Measurements from ENCODE around the gene SMARCAD1. TPM values are rescaled to one million over a fixed set of nuclear protein-coding genes. Genes with fewer than 3 reads are reported as not detected.
A peak's percentile ranks its signal among the peaks of the same experiment; 100 is the strongest.

SMARCAD1 gene
- polyA plus RNA-seq, 1 donor (not counting 4 experiments of a cell fraction or from before 2014, with no cell fraction given) = 27.8 TPM

- H3K36me3 ChIP-seq (ENCODE audit: control insufficient read depth in 2 of 2, extremely low read depth in 1 of 2, insufficient read depth in 2 of 2, low read length in 2 of 2) = no peaks in the 10 kb centered on the region
- dilution Hi-C loops (cut with MboI; ENCODE audit: extremely low pct_ligation_motif_present, low sequenced_read_pairs) = no loop called here
- no peak for TF ChIP-seq EZH2 (IDR thresholded peaks at IDR 0.05; ENCODE audit: low read length)
- TF ChIP-seq, protein P1, sequence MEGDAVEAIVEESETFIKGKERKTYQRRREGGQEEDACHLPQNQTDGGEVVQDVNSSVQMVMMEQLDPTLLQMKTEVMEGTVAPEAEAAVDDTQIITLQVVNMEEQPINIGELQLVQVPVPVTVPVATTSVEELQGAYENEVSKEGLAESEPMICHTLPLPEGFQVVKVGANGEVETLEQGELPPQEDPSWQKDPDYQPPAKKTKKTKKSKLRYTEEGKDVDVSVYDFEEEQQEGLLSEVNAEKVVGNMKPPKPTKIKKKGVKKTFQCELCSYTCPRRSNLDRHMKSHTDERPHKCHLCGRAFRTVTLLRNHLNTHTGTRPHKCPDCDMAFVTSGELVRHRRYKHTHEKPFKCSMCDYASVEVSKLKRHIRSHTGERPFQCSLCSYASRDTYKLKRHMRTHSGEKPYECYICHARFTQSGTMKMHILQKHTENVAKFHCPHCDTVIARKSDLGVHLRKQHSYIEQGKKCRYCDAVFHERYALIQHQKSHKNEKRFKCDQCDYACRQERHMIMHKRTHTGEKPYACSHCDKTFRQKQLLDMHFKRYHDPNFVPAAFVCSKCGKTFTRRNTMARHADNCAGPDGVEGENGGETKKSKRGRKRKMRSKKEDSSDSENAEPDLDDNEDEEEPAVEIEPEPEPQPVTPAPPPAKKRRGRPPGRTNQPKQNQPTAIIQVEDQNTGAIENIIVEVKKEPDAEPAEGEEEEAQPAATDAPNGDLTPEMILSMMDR (optimal IDR thresholded peaks at IDR 0.05 in 1 of 3, IDR thresholded peaks at IDR 0.05 in 1 of 3, conservative IDR thresholded peaks at IDR 0.05 in 1 of 3; ENCODE audit: extremely low read depth in 1 of 3, insufficient read depth in 2 of 3, low read length in 3 of 3) = no peak
- DNase-seq (ENCODE audit: low read depth, low spot score) (no peak), FAIRE-seq (no peak)
- no peak overlapping the region for H3K4me3 ChIP-seq (ENCODE audit: control insufficient read depth in 2 of 3, extremely low read depth in 1 of 3, insufficient read depth in 2 of 3, low read depth in 1 of 3, low read length in 3 of 3)
- H3K9ac ChIP-seq (ENCODE audit: control insufficient read depth, extremely low read depth, insufficient read depth, low read length) = no peak overlapping the region
- H3K4me2 ChIP-seq (ENCODE audit: control insufficient read depth, extremely low read depth, insufficient read depth, low read depth, low read length) = no peak overlapping the region
- H4K20me1 ChIP-seq (ENCODE audit: control insufficient read depth, extremely low read depth, insufficient read depth, low read length) = no peaks in the 10 kb centered on the region
- H3K27me3 ChIP-seq (ENCODE audit: control insufficient read depth, extremely low read depth, insufficient read depth, low read length) = no peaks in the 10 kb centered on the region
- no peak overlapping the region for H3K27ac ChIP-seq (ENCODE audit: control insufficient read depth, insufficient read depth, low read length)
- no peak overlapping the region for H2AFZ ChIP-seq (ENCODE audit: control insufficient read depth, low read length)
- no peaks in the 10 kb centered on the region for H3K9me3 ChIP-seq (ENCODE audit: control insufficient read depth, low read depth, low read length)
- H3K79me2 ChIP-seq (ENCODE audit: control insufficient read depth, insufficient read depth, low read length) = no peaks in the 10 kb centered on the region
- H3K4me1 ChIP-seq (ENCODE audit: control insufficient read depth, extremely low read depth, insufficient read depth, low read length) = peaks cover 3% of the 10 kb centered on the region
- H3K9me1 ChIP-seq (ENCODE audit: control insufficient read depth, extremely low read depth, insufficient read depth, low read length) = no peaks in the 10 kb centered on the region
Observed at GRCh38 chr4:94181815-94182214, 25.9 kb upstream of the SMARCAD1 start.

GRCh38 chr4:94202769-94203168 lies 4.9 kb upstream of the SMARCAD1 start:
- H3K4me1 ChIP-seq (ENCODE audit: control insufficient read depth, extremely low read depth, insufficient read depth, low read length) = no peaks in the 10 kb centered on the region
- H2AFZ ChIP-seq (ENCODE audit: control insufficient read depth, low read length) = no peak overlapping the region
- no peaks in the 10 kb centered on the region for H3K9me3 ChIP-seq (ENCODE audit: control insufficient read depth, low read depth, low read length)
- TF ChIP-seq EZH2 (IDR thresholded peaks at IDR 0.05; ENCODE audit: low read length) = no peak
- no peaks in the 10 kb centered on the region for H4K20me1 ChIP-seq (ENCODE audit: control insufficient read depth, extremely low read depth, insufficient read depth, low read length)
- no peak overlapping the region for H3K4me3 ChIP-seq (ENCODE audit: control insufficient read depth in 2 of 3, extremely low read depth in 1 of 3, insufficient read depth in 2 of 3, low read depth in 1 of 3, low read length in 3 of 3)
- no peak for FAIRE-seq
- H3K4me2 ChIP-seq (ENCODE audit: control insufficient read depth, extremely low read depth, insufficient read depth, low read depth, low read length) = no peak overlapping the region
- H3K9me1 ChIP-seq (ENCODE audit: control insufficient read depth, extremely low read depth, insufficient read depth, low read length) = no peaks in the 10 kb centered on the region
- H3K79me2 ChIP-seq (ENCODE audit: control insufficient read depth, insufficient read depth, low read length) = peaks cover under 1% of the 10 kb centered on the region
- dilution Hi-C loops (cut with MboI; ENCODE audit: extremely low pct_ligation_motif_present, low sequenced_read_pairs) = no loop called here
- no peaks in the 10 kb centered on the region for H3K27me3 ChIP-seq (ENCODE audit: control insufficient read depth, extremely low read depth, insufficient read depth, low read length)
- no peaks in the 10 kb centered on the region for H3K36me3 ChIP-seq (ENCODE audit: control insufficient read depth in 2 of 2, extremely low read depth in 1 of 2, insufficient read depth in 2 of 2, low read length in 2 of 2)
- DNase-seq (ENCODE audit: low read depth, low spot score) = no peak
- no peak overlapping the region for H3K27ac ChIP-seq (ENCODE audit: control insufficient read depth, insufficient read depth, low read length)
- H3K9ac ChIP-seq (ENCODE audit: control insufficient read depth, extremely low read depth, insufficient read depth, low read length) = no peak overlapping the region

- no peaks in the 10 kb centered on the region for H4K20me1 ChIP-seq (ENCODE audit: control insufficient read depth, extremely low read depth, insufficient read depth, low read length)
- H3K9me3 ChIP-seq (ENCODE audit: control insufficient read depth, low read depth, low read length) = no peaks in the 10 kb centered on the region
- H3K4me1 ChIP-seq (ENCODE audit: control insufficient read depth, extremely low read depth, insufficient read depth, low read length) = peaks cover 17% of the 10 kb centered on the region
- TF ChIP-seq, protein P1 (optimal IDR thresholded peaks at IDR 0.05 in 1 of 3, IDR thresholded peaks at IDR 0.05 in 1 of 3, conservative IDR thresholded peaks at IDR 0.05 in 1 of 3; ENCODE audit: extremely low read depth in 1 of 3, insufficient read depth in 2 of 3, low read length in 3 of 3) = no peak
- TF ChIP-seq EZH2 (IDR thresholded peaks at IDR 0.05; ENCODE audit: low read length) = no peak
- peaks cover 5 to 11% of the 10 kb centered on the region in 2 experiments for H3K36me3 ChIP-seq (ENCODE audit: control insufficient read depth in 2 of 2, extremely low read depth in 1 of 2, insufficient read depth in 2 of 2, low read length in 2 of 2)
- peak overlapping the region; percentile 98 for H3K27ac ChIP-seq (ENCODE audit: control insufficient read depth, insufficient read depth, low read length)
- H3K4me3 ChIP-seq (ENCODE audit: control insufficient read depth in 2 of 3, extremely low read depth in 1 of 3, insufficient read depth in 2 of 3, low read depth in 1 of 3, low read length in 3 of 3) = peak overlapping the region; percentile 82 to 97 (median 88)
- H3K79me2 ChIP-seq (ENCODE audit: control insufficient read depth, insufficient read depth, low read length) = peaks cover 41% of the 10 kb centered on the region
- H3K4me2 ChIP-seq (ENCODE audit: control insufficient read depth, extremely low read depth, insufficient read depth, low read depth, low read length) = peak overlapping the region; percentile 96
- DNase-seq (ENCODE audit: low read depth, low spot score) (no peak), FAIRE-seq (no peak)
- dilution Hi-C loops (cut with MboI; ENCODE audit: extremely low pct_ligation_motif_present, low sequenced_read_pairs) = no loop called here
- peak overlapping the region; percentile 95 for H3K9ac ChIP-seq (ENCODE audit: control insufficient read depth, extremely low read depth, insufficient read depth, low read length)
- H3K27me3 ChIP-seq (ENCODE audit: control insufficient read depth, extremely low read depth, insufficient read depth, low read length) = no peaks in the 10 kb centered on the region
- peak overlapping the region; percentile 99 for H2AFZ ChIP-seq (ENCODE audit: control insufficient read depth, low read length)
- H3K9me1 ChIP-seq (ENCODE audit: control insufficient read depth, extremely low read depth, insufficient read depth, low read length) = no peaks in the 10 kb centered on the region
Observed at GRCh38 chr4:94208266-94208665, 601 bp downstream of the SMARCAD1 start.

Measured in keratinocyte (primary cell).